Uterus (tissue), 2 donors: Measurements from ENCODE around the gene FKBP5.

ENCODE experiments used
- POLR2A ChIP-seq, 2 donors: fragments of 450-650 bp; IDR thresholded peaks; one replicate each; pipeline ENCODE4 v1.6.1; 2016; ENCODE audit warnings: antibody characterized with exemption in 2 of 2, mild to moderate bottlenecking in 1 of 2, moderate library complexity in 1 of 2
- TF ChIP-seq, protein P1 (sequence below), 4 experiments: fragments of 200-600 bp in 2 of 4; fragments of 450-650 bp in 2 of 4; sonication (generic) in 2 of 4; IDR thresholded peaks; one replicate each; pipeline ENCODE4 v1.5.1; 2016 to 2019; ENCODE audit warnings: antibody characterized with exemption in 4 of 4, mild to moderate bottlenecking in 2 of 4, moderate library complexity in 1 of 4

DNA sequence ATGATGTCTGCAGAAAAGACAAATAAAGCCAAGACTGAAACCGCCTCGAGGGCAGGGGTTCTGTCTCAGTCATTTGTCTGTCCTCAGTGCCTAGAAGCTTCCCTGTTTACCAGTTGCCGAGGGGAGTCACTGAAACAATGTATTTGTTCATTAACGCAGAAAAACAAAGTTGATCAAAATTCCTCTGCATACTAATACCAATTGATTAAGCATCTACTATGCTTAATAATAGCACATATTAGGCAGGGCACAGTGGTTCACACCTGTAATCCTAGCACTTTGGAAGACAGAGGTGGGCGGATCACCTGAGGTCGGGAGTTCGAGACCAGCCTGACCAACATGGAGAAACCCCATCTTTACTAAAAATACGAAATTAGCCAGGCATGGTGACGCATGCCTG lies 1.8 kb upstream of the FKBP5 start:
- TF ChIP-seq, protein P1, sequence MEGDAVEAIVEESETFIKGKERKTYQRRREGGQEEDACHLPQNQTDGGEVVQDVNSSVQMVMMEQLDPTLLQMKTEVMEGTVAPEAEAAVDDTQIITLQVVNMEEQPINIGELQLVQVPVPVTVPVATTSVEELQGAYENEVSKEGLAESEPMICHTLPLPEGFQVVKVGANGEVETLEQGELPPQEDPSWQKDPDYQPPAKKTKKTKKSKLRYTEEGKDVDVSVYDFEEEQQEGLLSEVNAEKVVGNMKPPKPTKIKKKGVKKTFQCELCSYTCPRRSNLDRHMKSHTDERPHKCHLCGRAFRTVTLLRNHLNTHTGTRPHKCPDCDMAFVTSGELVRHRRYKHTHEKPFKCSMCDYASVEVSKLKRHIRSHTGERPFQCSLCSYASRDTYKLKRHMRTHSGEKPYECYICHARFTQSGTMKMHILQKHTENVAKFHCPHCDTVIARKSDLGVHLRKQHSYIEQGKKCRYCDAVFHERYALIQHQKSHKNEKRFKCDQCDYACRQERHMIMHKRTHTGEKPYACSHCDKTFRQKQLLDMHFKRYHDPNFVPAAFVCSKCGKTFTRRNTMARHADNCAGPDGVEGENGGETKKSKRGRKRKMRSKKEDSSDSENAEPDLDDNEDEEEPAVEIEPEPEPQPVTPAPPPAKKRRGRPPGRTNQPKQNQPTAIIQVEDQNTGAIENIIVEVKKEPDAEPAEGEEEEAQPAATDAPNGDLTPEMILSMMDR (IDR thresholded peaks at IDR 0.05) = no peak
- TF ChIP-seq POLR2A (IDR thresholded peaks at IDR 0.05) = no peak
